Loucy (cell line): ENCODE measurements around the gene TRIM3.

Experiments used
- H2AFZ ChIP-seq: fragments of 200-600 bp; sonication (generic); 2 replicates; pipeline ENCODE4 v1.6.0; 2016; ENCODE audit warnings: antibody characterized with exemption, mild to moderate bottlenecking, low read length, moderate library complexity
- H3F3A ChIP-seq: fragments of 200-600 bp; 2 replicates; pipeline ENCODE4 v1.6.0; 2016; ENCODE audit warnings: antibody characterized with exemption, low read depth, mild to moderate bottlenecking
- H3K27me3 ChIP-seq: fragments of 200-600 bp; sonication (generic); 2 replicates; pipeline ENCODE4 v1.6.1; 2014; ENCODE audit warnings: low read length, mild to moderate bottlenecking; ENCODE audit not compliant: insufficient read depth, poor library complexity, severe bottlenecking
- H3K36me3 ChIP-seq: fragments of 200-600 bp; sonication (generic); 2 replicates; pipeline ENCODE4 v1.6.1; 2016; ENCODE audit warnings: low read length; ENCODE audit not compliant: insufficient read depth
- H3K4me1 ChIP-seq: fragments of 200-600 bp; sonication (generic); 2 replicates; pipeline ENCODE4 v1.5.1; 2014; ENCODE audit warnings: low read length, mild to moderate bottlenecking; ENCODE audit not compliant: insufficient read depth, poor library complexity, severe bottlenecking
- H3K4me2 ChIP-seq: fragments of 200-600 bp; sonication (generic); 2 replicates; pipeline ENCODE4 v1.6.0; 2014; ENCODE audit warnings: antibody characterized with exemption, low read length, low read depth, mild to moderate bottlenecking; ENCODE audit not compliant: poor library complexity, severe bottlenecking
- H3K4me3 ChIP-seq: fragments of 200-600 bp; sonication (generic); 2 replicates; pipeline ENCODE4 v1.5.1; 2014; ENCODE audit warnings: low read length, mild to moderate bottlenecking, mixed read lengths; ENCODE audit not compliant: poor library complexity, severe bottlenecking
- H3K79me2 ChIP-seq: fragments of 200-600 bp; sonication (generic); 2 replicates; pipeline ENCODE4 v1.6.1; 2014; ENCODE audit warnings: low read length; ENCODE audit not compliant: insufficient read depth
- H3K9ac ChIP-seq: fragments of 200-600 bp; sonication (generic); 2 replicates; pipeline ENCODE4 v1.6.0; 2014; ENCODE audit warnings: mild to moderate bottlenecking, low read depth, low read length, moderate library complexity; ENCODE audit not compliant: poor library complexity, severe bottlenecking
- H3K9me2 ChIP-seq: fragments of 200-600 bp; sonication (generic); replicated peaks from 2 replicates; pipeline ENCODE4 v1.6.1; 2016; ENCODE audit warnings: low read depth, low read length, mixed read lengths
- H3K9me3 ChIP-seq: fragments of 200-600 bp; sonication (generic); 2 replicates; pipeline ENCODE4 v1.6.1; 2014; ENCODE audit warnings: mild to moderate bottlenecking, antibody characterized with exemption, low read length, low read depth; ENCODE audit not compliant: insufficient read depth
- H4K20me1 ChIP-seq: fragments of 200-600 bp; sonication (generic); 2 replicates; pipeline ENCODE4 v1.6.0; 2014; ENCODE audit warnings: antibody characterized with exemption, low read length, mild to moderate bottlenecking; ENCODE audit not compliant: insufficient read depth, poor library complexity, severe bottlenecking
- CTCF ChIP-seq: fragments of 200-600 bp; sonication (generic); conservative IDR thresholded peaks from 2 replicates; pipeline ENCODE4 v1.5.1; 2014; ENCODE audit warnings: mild to moderate bottlenecking, antibody characterized with exemption, low read length
- EZH2phosphoT487 ChIP-seq: fragments of 200-600 bp; IDR thresholded peaks from 2 replicates; pipeline ENCODE4 v1.6.1; 2018; ENCODE audit warnings: antibody characterized with exemption, mild to moderate bottlenecking, moderate library complexity, borderline replicate concordance

The TRIM3 gene

GRCh38 chr11:6498121-6498520 is 24.4 kb upstream of the TRIM3 start:
- TF ChIP-seq EZH2phosphoT487 (no peak), CTCF (no peak)
- H2AFZ ChIP-seq = no peak overlapping the region
- no peaks in the 10 kb centered on the region for H3K9me2 ChIP-seq
- no peaks in the 10 kb centered on the region for H3K27me3 ChIP-seq
- H3K9ac ChIP-seq = no peak overlapping the region
- H3K9me3 ChIP-seq = no peaks in the 10 kb centered on the region
- no peaks in the 10 kb centered on the region for H4K20me1 ChIP-seq
- H3K36me3 ChIP-seq = no peaks in the 10 kb centered on the region
- no peaks in the 10 kb centered on the region for H3K79me2 ChIP-seq
- H3F3A ChIP-seq = no peaks in the 10 kb centered on the region
- no peaks in the 10 kb centered on the region for H3K4me1 ChIP-seq
- H3K4me2 ChIP-seq = no peak overlapping the region
- H3K4me3 ChIP-seq = no peak overlapping the region

DNA sequence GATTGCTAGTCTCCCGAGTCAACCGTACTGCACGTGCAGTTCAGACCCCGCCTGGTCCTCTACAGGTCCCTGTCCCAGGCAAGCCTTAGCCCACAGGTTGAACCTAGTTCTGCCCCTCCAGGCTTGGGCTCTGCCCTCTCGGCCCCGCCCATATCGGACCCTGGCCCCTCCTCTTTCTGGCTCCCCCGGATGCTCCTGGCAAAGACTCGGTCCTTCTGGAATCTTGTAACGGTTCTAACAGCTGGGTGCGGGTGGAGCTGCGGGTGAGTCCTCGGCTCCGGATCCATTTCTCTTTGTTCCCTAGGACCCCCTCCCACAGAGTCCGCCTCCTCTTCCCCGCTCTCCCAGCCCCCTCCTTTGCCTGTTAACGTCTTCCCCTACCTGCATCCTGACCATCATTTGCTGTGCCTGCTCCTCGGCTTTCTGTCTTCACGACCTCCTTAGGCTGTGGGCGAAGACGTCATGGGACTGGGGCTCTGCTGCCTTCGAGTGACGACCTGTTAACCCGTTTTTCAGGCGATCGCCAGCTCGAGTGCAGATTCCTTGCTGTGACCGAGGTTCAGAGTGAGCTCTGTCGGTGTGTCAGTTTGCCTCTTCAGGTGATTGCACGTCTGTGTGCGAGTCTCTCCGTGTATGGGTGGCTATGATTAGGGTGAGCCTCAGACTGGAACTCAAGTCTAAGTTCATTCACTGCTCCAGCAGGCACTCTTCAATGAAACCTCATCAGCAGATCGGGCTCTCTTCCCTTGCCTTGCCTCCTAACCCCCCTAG is 23.5 kb upstream of the TRIM3 start, which contains the start of gene DNHD1:
DNHD1 (plus strand) TSS at position 212 of the 771 bp plus-strand sequence. CDS start 936 bp downstream, outside the sequence.
- H4K20me1 ChIP-seq = no peaks in the 10 kb centered on the region
- TF ChIP-seq EZH2phosphoT487 (no peak), CTCF (no peak)
- H3K36me3 ChIP-seq = no peaks in the 10 kb centered on the region
- no peak within 1 kb of the TSS for H2AFZ ChIP-seq
- H3K9me2 ChIP-seq = no peaks in the 10 kb centered on the region
- no peaks in the 10 kb centered on the region for H3F3A ChIP-seq
- H3K79me2 ChIP-seq = no peaks in the 10 kb centered on the region
- H3K9ac ChIP-seq = no peak within 1 kb of the TSS
- H3K4me1 ChIP-seq = no peaks in the 10 kb centered on the region
- no peaks in the 10 kb centered on the region for H3K9me3 ChIP-seq
- H3K4me2 ChIP-seq = no peak within 1 kb of the TSS
- no peaks in the 10 kb centered on the region for H3K27me3 ChIP-seq
- H3K4me3 ChIP-seq = no peak within 1 kb of the TSS

DNA sequence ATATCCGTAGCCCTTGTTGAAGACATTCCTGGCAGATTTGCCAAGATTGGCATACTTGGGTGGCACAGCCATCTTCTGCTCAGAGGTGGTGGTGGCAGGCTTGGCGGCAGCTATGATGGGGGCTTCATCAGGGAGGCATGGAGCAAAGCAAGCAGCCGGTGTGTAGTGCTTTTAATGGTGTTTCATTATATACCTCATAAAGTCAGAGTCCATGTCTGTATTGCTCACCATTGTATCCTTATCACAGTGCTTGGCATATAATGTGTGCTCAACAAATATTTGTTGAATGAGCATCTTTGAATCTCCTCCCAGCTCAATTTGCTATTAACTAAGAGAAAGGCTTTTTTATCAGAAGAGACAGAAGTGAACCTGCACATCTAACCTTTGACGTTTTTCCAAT is 15.6 kb upstream of the TRIM3 start:
- H4K20me1 ChIP-seq = no peaks in the 10 kb centered on the region
- peaks cover 5% of the 10 kb centered on the region; the same call in 1 of the 2 replicates for H3K36me3 ChIP-seq
- H3K27me3 ChIP-seq = no peaks in the 10 kb centered on the region
- H3K9ac ChIP-seq = no peak overlapping the region
- peaks cover 6% of the 10 kb centered on the region; the same call in 1 of the 2 replicates for H3K79me2 ChIP-seq
- TF ChIP-seq CTCF (no peak), EZH2phosphoT487 (no peak)
- no peaks in the 10 kb centered on the region for H3K9me3 ChIP-seq
- no peaks in the 10 kb centered on the region for H3F3A ChIP-seq
- no peak overlapping the region for H3K4me3 ChIP-seq
- no peak overlapping the region for H2AFZ ChIP-seq
- H3K9me2 ChIP-seq = no peaks in the 10 kb centered on the region
- peaks cover 3% of the 10 kb centered on the region for H3K4me1 ChIP-seq
- no peak overlapping the region for H3K4me2 ChIP-seq
